Measurements from ENCODE around the gene CD200R1.

The CD200R1 gene

DNA sequence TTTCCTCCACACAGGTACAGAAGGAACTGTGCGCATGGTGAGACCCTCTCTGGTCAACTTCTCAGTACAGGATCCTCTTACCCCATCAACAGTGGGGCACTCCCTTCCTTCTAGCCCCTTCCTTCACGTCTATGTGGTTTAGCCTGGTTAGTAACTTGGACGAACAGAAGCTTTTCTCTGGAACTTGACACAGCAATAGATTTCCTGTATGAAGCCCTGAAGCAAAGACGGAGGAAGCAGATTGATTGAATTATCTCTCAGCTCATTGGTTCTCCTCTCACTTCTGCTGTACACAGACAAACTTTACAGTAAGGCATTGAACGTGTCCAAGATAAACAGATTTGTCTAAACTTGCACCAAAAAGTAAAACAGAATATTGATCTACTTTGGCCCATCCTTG, at the start of gene CD200R1:
TSS of gene CD200R1 (minus strand) at position 210 of the 400 bp plus-strand sequence. CDS start 246 bp downstream, outside the sequence.
- no peak for DNase-seq (ENCODE audit: low read depth)

DNA sequence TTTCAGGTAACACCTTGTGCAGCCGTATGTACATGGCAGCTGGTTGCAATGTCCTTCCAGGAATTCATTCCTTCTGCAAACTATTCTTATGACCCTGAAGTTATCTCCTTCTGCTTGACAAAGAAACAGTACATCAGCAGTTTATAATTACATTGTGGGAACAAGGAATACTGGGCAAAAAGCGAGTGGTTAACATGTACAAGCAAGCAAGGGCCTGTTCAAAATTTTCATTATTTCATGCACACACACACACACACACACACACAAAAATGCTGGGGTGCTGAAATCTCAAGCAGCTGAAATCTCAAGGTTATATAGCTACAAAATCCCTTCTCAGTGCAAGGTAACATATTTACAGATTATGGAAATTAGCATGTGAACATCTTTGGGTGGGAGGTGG, 46.6 kb upstream of the CD200R1 start:
- DNase-seq (ENCODE audit: low read depth): no peak

GRCh38 chr3:113019182-113020137, 44.6 kb upstream of the CD200R1 start:
- DNase-seq (ENCODE audit: low read depth): peak; percentile 67

- no peak for DNase-seq (ENCODE audit: low read depth)
Observed at GRCh38 chr3:113018536-113019181, 43.8 kb upstream of the CD200R1 start.

- no peak for DNase-seq (ENCODE audit: low read depth)
Observed at GRCh38 chr3:113013593-113013992, 38.7 kb upstream of the CD200R1 start.

DNA sequence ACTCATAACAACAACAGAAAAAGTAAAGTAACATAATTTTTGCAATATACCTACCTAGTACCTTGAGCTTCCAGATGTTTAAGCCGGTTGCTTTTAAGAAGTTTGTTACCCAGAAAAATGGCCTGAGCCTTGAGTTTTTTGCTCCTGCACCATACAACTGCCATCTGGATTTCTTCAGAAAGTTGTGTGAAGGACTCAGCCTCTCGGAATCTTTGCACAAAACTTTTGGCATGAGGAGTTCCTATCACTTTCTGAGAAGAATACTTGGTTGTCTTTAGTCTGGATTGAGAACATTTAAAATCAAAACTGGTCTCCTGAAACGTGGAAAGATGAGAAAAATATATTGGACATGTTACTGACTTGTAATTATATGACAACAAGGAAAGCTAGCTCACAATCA, 33.2 kb upstream of the CD200R1 start:
- no peak for DNase-seq (ENCODE audit: low read depth)

DNA sequence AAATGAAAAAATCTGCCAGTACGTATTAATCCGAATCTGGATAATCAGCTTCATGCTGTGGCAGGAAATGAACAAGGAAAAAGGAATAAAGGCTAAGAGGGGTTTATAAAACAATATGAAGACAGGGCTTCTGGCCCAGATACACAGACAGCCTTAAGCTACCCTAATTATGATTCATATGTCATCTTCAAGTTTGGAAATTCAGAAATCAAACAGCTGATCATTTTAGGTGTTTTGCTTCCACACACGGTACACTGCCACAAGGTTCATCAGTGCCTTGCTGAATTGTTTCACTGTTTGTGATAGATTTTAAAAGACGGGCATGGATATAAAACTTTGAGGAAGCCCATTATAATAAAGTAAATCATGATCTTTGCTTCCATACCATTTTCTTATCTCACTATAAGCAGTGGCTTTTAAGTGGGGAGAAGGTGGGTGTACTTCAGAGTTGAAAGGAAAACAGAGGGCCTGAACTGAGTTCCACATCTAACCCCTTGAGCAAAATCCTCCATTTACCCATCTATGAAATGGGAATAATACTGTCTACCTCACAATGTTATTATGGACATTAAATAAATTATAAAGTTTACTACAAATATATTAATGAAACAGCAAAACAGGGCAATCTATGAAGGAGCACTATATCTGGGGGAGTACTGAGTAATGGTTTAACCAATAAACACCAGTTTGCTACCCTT, 31.6 kb upstream of the CD200R1 start:
- DNase-seq (ENCODE audit: low read depth): no peak

- DNase-seq (ENCODE audit: low read depth): no peak
Observed at GRCh38 chr3:113005611-113006010, 30.7 kb upstream of the CD200R1 start.

DNA sequence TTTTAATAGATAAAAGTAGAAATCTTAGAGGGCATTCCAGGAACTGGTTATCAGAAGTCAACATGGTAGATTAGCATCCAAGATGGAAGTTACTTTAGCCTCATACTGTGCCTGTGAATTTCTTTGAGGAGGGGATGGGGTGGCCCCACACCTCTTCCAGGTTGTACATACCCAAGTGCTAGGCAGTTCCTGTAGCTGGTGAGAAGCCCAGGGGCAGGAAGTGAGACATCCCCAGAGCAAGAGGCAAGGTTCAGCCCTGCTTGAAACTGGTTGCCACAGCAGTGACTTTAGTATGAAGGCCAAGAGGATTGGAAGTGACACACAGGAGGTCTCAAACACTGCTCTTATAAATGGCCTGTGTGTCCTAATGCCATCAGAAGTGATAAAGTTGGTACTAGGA, 27.8 kb upstream of the CD200R1 start:
- DNase-seq (ENCODE audit: low read depth): no peak

DNA sequence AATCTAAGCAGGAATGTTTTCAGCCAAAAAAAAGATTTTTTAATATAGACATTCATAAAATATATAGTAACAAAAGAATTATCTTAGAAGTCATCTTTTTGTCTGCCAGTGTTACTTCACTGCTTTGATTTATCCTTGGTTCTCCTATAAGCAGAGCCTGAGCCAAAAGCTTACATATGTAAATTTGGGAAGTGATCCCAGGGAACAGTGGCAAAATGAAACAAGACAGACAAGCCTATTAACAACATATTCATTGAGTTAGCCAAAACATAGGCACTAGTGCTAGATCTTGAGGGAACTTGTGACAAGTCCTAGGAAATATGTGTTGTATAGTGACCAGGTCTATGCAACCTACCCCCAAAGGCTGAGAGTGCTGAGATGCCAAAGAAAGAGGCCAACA, 27.1 kb upstream of the CD200R1 start:
- no peak for DNase-seq (ENCODE audit: low read depth)

- DNase-seq (ENCODE audit: low read depth): no peak
Observed at GRCh38 chr3:113000691-113001090, 25.8 kb upstream of the CD200R1 start.

DNA sequence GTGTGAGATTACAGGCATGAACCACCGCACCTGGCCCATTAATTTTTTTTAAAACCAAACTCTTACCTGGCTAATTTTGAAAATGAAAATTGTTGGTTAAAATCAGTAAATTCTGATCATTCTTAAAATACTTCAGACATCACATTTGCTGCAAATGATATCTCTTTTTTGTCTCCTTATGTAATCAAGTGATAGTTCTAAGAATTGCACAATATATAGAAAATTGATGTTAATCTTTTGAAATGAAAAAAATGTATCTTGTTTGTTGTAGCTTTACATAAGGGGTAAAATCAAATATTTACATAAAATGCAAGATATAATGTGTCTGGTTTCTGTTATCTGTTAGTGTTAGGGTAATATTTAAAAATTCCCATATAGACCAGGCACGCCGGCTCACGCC, 20.9 kb upstream of the CD200R1 start:
- no peak for DNase-seq (ENCODE audit: low read depth)

DNA sequence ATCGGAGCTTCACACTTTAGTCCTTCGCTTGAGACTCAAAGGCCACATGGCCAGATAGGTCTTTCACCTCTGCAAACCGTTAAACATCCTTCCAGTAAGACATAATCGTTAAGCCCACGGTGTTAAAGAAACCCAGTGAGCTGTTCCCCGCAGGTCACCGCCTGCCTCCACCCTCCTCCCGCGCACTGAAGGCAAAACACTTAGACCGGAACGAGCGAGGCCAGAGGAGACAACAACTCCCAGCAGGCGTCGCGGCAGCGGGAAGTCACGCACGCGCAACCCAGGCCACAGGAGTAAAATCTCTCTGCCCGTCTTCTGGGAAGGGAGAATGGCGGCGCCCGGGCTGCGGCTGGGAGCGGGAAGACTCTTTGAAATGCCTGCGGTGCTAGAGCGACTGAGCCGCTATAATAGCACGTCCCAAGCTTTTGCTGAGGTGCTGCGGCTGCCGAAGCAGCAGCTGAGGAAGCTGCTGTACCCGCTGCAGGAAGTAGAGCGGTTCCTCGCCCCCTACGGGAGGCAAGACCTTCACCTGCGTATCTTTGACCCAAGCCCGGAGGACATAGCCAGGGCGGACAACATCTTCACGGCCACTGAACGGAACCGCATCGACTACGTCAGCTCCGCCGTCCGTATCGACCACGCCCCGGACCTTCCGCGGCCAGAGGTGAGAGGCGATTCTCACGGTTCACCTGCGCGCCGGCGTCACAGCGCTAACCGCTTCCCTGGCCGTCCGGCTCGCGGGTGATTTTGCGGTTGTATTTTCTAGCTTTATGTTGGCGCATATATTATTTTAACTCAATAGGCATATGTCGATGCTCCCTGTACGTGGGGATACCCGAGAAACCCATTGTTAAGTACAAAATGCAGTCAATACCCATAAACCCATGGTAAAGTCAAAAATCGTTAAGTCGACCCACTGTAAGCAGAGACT, 16.0 kb upstream of the CD200R1 start, which contains the start of gene GTPBP8:
TSS of gene GTPBP8 (plus strand) at position 313 of the 931 bp plus-strand sequence. CDS start at position 329, 16 bp downstream.
- peak; percentile 72 for DNase-seq (ENCODE audit: low read depth)

DNA sequence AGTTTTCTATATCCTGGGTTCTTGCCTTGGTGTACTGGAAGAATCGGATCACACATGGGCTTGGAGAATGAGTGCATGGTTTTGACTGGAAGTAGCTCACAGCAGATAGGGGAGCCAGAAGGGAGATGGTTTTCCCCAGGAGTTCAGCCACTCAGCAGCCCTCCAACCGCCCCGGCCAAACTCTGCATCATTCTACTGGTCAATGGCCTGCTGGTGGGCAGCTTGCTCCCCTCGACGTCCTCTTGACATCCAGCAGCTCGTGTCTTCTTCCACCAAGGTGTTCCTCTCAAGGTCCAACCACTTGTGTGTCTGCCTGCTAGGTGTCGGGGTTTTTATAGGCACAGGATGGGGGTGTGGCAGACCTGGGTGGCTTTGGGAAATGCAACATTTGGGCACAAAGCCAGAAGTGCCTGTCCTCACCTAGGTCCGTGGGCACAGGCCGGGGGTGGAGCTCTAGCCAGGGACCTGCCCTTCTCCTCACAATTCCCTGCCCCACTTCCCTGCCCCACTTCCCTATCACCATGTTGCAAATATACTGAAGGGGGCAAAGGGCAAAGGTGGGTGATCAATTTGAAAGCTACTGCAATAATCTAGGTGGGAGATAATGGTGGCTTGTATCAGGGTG, 12.9 kb upstream of the CD200R1 start:
- no peak for DNase-seq (ENCODE audit: low read depth)

GRCh38 chr3:112984485-112984884, 9.6 kb upstream of the CD200R1 start:
- DNase-seq (ENCODE audit: low read depth): peak; percentile 38

- DNase-seq (ENCODE audit: low read depth): no peak
Observed at GRCh38 chr3:112982710-112983109, 7.8 kb upstream of the CD200R1 start.

DNA sequence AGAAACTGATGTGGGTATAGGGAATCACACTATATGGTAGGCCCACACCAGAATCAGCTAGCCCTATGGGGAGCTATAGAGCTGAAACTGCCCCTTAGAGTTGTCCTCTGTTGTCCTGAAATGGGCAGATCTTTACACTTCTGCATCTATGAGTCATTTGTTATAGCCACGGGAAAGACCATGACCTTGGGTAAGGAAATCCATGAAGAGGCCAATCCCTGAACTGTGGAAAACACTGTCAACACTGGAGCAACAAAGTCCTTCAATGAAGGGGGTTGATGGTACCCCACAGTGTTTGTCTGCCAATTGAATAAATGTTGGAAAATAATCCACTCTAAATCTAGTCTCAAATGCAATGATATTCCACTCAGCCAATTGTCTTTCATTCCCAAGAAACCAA, 5.2 kb upstream of the CD200R1 start:
- no peak for DNase-seq (ENCODE audit: low read depth)

GRCh38 chr3:112979244-112979832, 4.4 kb upstream of the CD200R1 start:
- DNase-seq (ENCODE audit: low read depth): no peak

DNA sequence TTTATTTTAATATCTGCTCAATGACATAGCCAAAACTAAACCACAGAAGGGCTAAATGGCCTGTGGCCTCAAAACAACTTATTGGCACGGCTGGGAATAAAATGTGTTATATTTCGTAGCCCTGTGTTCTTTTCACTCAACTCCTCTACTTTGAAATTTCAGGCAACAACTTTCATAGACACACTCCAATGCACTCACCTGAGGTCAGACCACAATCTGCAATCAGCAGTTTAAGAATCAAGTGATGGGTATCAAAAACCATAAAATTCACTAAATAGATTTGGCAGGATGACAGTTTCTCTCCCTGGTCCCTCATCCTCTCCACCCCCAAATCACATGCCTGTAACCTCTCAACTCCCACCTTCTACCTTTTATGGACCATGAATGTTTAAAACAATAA, 2.0 kb upstream of the CD200R1 start:
- no peak for DNase-seq (ENCODE audit: low read depth)

GRCh38 chr3:112976001-112976400, 1.1 kb upstream of the CD200R1 start:
- DNase-seq (ENCODE audit: low read depth): no peak

DNA sequence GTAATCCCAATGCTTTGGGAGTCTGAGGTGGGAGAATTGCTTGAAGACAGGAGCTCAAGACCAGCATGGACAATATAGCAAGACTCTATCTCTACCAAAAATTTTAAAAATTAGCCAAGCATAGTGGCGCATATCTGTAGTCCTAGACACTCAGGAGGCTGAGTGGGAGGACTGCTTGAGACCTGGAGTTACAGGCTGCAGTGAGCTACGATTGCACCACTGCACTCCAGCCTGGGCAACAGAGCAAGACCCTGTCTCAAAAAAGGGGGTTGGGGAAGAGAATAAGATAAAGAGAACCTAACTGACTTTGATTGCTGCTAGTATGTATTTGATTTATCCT, 755 bp downstream of the CD200R1 start:
- DNase-seq (ENCODE audit: low read depth): no peak

Data from stimulated activated CD8-positive, alpha-beta memory T cell treated with anti-CD3 and anti-CD28 coated beads, Interleukin-12 subunit alpha, Interleukin-12 subunit beta, amount 100 ng/mL, for 1 hour (primary cell).